ENCODE measurements around the gene DCBLD1.
"Not testable (repeated sequence)": the region's sequence is repeated elsewhere in the genome, so short reads cannot be mapped to it uniquely, and the experiment has no call there.

DCBLD1 gene

DNA sequence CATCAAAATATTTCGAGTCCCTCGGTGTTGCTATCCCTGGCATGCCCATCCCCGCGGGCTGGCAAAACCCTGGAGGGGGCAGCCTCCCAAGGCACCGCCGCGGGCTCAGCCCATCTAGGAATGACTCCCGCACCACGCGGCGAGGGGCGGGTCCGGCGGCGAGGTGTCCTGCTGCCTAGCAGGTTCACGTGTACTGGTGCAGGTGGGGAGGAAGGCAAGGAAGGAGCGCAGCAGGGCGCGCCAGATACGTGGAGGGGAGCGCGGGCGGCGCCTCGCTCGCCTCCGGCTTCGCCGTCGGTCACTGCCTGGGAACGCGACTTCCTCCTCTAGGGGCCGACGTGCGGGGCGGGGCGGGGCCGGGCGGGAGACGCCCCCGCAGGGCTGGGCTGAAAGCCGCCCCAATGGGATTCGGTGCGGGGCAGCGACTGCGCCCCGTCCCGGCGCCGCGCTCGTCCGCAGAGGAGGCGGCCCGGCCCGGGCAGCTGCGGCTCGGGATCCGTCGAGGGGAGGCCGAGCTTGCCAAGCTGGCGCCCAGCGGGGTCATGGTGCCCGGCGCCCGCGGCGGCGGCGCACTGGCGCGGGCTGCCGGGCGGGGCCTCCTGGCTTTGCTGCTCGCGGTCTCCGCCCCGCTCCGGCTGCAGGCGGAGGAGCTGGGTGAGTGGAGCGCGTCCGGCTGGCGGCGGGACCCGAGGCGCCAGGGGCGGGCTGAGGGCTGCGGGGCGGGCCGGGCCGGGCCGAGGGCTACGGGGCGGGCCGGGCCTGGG is at the start of gene DCBLD1:
Gene DCBLD1, plus strand, starts transcription at position 435 of the 764 bp plus-strand sequence. Its CDS starts 108 bp downstream, at position 543.
- peak; percentile 32 for DNase-seq (ENCODE audit: low spot score)

DNA sequence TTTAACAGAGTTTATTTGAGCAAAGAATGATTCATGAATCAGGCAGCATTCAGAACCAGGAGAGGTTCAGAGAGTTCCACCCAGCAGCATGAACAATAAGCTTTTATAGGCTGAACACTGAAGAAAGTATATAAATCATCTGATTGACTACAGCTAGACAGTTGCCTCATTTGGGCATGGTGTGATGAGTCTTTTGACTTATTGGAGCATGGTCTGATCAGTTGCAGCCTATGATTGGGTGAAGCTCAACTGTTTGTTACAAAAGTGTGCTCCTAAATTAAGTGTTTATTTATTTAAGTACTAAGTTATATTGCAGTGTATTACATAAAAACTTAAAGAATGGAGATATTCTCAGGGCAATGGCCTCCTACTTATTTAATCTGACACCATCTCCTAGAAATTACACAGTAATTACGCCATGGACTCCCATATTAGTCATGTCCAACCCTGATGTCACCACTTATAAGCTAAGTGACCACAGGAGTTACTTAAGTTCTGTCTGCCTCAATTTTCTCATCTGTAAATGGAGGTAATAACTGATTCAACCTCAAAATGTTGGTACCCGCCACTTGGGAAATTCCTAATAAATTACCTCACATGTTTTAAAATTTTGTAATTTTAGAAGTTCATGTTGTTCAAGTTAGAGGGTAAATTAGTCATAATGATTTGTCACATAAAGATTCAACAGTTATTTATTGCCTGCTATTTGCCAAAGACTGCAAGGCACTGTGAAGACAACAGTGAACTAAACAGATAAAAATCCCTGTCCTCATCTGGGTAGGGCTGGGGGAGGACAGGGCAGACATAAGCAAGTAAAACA is 41.6 kb upstream of the DCBLD1 start:
- no peak for DNase-seq (ENCODE audit: low spot score)

DNA sequence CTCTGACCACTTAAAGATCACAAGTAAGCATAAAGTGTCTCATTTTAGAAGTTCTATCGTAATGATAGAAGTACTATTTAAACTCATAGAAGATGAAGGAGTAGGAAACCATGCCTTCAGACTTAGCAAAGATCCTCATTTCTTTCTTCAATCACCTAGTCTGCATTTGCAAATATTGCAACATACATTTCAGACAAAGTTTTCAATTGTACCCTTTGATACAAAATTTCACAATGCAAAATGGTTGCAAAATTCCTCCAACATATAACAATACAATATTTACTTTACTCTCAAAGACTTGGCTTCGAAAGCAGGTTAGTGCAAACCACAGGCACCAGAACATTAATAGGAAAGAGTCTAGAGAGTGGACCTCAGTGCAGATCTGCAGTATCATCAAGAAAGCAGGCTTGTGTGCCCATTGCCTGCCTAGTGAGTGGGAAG is 40.6 kb upstream of the DCBLD1 start:
- no peak for DNase-seq (ENCODE audit: low spot score)

DNA sequence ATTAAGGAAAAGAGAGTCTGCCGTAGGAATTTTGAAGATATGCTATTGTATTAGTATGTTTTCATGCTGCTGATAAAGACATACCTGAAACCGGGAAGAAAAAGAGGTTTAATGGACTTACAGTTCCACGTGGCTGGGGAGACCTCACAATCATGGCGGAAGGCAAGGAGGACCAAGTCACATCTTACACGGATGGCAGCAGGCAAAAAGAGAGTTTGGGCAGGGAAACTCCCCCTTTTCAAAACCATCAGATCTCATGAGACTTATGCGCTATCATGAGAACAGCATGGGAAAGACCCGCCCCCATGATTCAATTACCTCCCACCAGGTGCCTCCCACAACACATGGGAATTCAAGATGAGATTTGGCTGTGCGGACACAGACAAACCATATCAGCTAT is 40.2 kb upstream of the DCBLD1 start:
- DNase-seq (ENCODE audit: low spot score), result not testable (repeated sequence)

DNA sequence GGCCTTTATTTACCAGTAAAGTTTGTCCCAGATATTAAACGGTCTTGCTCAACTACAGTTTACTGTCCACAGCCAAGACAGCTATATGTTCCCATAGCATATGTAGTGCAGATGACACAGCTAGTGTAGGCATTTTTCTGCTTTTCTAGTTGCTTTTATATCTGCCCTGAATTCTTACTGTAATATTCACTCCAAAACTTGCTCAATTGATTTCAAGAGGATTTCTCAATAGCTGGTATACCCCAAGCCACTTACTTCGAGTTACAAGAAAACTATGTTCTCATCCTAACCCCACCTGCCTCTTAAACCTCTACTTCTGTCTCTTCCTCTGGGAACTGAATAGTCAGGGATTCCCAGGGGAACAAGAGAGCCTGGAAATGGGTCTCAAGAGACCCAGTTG is 37.9 kb upstream of the DCBLD1 start:
- no peak for DNase-seq (ENCODE audit: low spot score)

DNA sequence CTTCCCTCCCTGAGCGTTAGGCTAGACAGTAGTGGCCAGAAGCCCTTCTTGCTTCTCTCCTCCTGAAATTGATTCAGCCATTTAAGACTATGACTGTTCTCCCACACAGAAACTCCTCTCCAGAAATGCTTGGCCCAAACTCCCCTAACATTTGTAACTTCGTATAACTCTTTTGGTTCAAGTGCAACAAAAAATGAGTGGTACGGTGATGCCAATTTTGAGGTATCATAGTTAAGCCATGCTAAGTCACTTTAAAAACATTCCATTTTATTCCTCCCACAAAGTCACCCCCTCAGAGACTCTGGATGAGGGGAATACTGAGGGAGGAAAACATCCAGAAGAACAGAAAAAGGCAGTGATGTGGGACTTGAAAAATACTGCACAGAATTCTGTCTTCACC is 35.6 kb upstream of the DCBLD1 start:
- no peak for DNase-seq (ENCODE audit: low spot score)

DNA sequence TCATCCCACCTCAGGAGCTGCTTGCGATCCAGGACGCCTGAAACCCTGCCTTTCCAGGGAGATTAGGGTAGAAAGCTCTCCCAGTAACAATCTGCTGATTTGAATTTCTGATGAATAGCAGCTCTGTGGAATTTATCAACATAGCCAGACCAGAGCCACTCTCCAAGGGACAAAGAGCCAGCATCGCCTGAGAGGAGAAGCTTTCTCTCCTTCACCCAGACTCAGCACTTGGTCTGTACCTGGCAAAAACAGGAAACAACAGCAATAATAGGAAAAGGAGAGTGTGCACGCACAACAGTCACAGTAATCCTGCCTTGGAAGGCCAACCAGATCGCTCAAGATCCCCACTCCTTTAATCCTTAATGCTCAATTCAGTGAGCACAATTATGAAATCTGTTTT is 34.5 kb upstream of the DCBLD1 start:
- DNase-seq (ENCODE audit: low spot score), result no peak

DNA sequence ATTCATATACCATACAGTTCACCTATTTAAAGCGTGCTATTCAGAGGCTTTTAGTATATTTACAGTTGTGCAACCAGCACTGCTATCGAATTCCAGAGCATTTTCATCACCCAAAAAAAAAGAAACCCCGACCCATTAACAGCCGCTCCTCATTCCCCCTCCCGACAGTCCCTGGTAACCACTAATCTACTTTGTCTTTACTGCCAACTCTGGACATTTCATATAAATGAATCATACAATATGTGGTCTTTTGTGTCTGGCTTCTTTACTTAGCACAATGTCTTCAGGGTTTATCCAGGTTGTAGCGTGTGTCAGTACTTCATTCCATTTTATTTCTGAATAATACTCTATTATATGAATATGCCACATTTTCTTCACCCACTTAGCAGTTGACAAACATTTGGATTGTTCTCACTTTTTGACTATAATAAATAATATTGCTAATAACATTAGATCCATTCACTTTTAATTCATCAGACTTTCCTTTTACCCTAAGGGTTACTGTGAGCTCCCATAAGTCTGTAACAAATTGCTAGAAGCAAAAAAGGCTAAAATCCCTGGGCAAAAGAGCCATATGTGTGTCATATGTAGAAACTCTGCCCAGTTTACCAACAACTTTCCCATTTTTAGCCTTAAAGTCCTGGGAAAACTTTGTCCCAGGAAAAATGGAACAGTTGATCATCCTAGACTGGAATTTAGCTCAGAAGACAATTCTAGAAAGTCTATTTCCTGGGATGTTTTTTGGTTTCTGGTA is 33.6 kb upstream of the DCBLD1 start:
- no peak for DNase-seq (ENCODE audit: low spot score)

DNA sequence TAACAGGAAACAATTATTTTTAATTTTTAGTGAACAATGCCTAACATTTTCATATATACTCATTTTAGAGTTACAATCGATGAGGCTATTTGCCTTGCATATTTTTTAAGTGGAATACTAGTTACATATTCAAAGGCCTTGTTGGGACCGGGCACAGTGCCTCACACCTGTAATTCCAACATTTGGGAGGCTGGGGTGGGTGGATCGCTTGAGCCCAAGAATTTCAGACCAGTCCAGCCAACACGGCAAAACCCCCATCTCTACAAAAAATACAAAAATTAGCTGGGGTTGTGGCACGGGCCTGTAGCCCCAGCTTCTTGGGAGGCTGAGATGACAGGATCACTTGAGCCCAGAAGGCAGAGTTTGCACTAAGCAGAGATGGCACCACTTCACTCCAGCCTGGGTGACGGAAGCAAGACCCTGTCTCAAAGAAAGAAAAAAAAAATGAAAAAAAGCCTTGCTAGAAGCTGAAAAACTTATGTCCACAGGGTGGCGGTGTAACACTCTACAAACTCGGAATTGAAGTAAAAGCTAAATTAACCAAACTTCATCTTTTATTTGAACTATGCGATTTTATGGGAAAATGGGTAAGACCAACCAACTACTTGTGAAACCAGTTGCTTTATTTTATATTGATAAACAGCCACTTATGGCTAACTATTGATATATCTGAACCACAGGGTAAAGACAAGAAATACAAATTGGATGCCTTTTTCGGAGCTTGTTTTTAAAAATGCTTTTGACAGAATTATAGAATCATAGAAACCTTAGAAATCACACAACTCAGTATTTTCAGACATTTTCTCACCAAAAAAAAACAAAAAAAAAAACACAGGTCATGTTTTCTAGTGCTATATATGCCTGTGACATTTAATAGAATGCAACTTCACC is 32.7 kb upstream of the DCBLD1 start:
- DNase-seq (ENCODE audit: low spot score), result peak; percentile 50

DNA sequence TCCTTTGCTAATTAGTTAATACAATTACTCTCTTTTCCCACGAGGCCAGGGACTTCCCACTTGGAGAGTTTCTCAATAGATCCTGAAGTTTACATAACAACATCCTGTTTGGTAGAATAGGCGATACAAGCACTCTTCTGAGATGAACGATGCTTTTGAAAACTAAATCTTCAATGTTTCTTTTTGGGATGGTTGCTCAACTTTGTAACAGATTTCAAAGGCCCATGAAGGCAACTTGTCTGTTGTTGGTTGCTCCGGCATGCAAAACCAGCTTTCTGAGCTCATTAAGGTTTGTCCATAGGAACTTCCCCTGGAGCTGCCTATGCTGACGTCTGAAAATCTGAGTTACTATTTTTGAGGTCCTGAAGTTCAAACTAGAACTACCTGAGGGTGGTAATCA is 30.8 kb upstream of the DCBLD1 start:
- no peak for DNase-seq (ENCODE audit: low spot score)

DNA sequence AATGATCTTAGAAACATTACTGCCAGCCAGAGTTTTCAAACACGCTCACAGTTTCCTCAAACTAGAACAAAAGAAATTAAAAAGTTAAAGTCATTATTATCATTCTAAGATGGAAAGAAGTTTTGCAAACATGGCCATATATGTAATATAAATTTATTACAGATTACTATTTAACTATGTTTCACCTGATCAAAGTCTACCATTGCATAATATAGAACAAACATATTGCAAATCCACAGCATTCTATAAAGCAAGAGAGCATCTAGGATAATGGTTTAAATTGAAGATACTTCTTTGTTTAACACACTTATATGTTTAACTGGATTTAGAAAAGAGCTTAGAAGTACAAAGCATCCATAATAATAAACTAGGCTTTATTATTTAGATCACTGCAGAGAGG is 26.2 kb upstream of the DCBLD1 start:
- no peak for DNase-seq (ENCODE audit: low spot score)

DNA sequence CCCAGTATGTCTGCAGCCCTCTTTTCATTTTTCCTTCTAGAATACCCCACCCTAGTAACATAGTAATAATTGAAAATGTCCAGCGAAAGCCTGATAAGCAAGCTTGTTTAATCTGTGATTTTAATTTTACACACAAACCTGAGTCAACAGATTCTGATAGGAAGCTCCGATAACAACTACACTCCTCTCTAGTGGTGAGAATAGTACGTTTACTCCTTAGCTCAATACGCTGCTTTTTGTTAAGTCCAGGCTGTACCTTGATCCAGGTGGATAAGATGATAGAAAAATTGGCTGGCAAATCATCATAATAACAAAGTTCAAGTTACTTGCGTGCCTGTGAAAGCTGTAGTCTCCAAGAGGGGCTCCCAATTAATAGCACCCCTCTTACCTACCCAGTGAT is 25.5 kb upstream of the DCBLD1 start:
- no peak for DNase-seq (ENCODE audit: low spot score)

DNA sequence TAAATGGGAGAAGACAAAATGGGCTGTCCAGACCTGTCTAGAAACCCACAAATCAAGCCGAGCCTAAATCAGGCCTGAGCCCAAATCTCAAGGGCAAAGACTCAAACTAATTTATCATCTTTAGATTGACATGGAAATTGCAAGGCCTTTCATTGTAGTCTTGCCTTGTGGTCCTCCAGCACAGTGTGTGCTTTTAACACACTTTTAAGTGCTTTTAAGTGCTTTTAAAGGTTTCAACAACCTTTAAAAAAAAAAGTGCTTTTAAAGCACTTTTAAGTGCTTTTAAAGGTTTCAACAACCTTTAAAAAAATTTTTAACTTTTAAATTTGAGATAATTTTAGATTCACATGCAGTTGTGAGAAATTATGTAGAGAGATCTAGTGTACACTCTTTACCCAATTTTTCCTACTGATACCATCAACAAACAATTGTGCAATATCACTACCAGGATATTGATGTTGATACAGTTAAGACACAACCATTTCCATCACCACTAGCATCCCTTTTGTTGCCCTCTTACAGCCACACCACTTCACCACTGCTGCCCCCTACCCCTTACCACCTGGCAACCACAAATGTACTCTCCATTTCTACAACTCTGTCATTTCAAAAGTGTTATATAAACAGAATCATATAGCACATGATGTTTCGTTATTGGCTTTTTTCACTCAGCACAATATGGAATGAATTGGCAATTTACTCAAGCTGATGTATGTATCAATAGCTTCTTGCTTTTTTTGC is 23.1 kb upstream of the DCBLD1 start:
- no peak for DNase-seq (ENCODE audit: low spot score)

DNA sequence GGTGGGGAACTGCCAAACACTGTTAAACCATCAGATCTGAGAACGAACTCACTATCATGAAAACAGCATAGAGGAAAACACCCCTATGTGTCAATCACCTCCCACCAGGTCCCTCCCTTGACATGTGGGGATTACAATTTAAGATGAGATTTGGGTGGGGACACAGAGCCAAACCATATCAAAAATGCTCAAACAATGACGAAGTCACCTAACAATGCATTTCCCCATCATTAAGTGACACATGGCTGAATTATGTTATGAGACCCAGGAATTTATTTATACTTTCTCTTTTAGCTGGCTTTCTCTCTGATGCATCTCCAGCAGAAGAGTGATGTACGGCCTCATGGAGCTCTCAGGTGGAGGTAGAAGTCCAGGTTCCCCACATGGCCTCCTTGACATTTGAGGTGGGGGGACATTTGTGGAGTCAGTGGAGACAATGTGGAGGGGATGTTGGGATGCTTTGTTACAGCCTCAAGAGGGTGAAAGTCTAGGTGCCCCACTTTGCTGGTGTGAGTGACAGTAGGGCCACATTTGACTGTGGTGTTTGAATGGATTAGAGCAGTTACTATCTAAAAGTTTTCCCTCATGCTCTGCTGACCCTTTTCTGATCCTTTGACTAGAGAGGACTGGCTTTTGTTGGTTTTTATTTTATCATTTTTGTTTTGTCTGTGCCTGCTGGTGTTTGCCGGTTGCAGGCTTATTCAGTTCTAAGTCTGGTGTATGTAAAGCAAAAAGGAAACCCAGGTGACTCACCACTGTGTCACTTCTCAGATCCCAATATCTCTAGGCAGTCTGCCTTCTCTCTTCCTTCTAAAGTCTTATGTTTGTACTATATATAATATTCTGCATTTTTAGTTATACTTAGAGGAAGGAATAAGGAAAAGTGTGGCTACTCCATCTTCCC is 18.5 kb upstream of the DCBLD1 start:
- no peak for DNase-seq (ENCODE audit: low spot score)

DNA sequence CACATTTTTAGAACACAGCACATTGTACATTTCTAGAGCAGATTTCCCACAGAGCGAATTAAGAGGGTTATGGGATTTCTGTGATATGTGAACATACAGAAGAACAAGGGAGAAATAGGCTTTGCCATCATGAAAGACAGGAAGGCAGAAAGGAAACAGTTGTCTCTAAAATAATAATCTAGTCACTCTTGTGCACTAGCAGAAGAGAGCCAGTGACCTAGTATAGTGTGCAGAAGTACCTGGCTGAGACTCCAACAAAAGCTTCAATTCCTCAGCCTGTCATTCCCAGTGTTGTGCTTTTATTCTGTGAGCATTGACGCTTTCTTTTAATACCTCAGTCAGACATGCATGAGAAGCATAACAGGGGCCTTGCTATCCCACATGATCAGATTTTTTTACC is 17.8 kb upstream of the DCBLD1 start:
- DNase-seq (ENCODE audit: low spot score), result no peak

DNA sequence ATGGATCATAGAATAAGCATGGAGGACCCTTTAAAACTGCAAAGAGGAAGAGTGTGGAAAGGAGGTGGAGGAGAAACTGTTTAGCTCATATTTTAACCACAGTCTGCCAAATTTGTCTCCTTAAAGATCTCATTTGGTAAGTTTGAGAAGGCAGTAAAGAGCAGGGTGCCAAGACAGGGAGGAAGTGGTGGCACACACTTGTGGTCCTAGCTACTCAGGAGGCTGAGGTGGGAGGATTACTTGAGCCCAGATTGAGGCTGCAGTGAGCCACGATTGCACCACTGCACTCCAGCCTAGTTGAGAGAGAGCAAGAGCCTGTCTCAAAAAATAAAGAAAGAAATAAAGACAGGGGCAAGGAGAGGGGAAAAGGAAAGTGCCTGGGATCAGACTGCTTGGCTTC is 16.8 kb upstream of the DCBLD1 start:
- no peak for DNase-seq (ENCODE audit: low spot score)

DNA sequence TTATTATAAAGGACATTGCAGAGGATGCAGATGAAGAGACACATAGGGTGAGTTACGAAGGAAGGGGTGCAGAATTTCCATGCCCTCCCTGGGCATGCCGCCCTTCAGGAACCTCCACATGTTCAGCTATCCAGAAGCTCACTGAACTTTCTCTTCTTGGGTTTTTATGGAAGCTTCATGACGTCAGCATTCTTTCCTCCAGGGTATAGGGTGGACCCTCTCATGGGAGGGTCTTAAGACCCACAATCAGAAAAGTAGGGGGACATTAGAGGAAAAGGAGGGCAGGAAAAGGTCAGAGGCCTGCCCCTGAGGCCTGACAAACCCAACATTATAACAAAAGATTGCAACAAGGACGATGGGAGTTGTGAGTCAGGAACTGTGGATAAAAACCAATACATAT is 14.6 kb upstream of the DCBLD1 start:
- no peak for DNase-seq (ENCODE audit: low spot score)

DNA sequence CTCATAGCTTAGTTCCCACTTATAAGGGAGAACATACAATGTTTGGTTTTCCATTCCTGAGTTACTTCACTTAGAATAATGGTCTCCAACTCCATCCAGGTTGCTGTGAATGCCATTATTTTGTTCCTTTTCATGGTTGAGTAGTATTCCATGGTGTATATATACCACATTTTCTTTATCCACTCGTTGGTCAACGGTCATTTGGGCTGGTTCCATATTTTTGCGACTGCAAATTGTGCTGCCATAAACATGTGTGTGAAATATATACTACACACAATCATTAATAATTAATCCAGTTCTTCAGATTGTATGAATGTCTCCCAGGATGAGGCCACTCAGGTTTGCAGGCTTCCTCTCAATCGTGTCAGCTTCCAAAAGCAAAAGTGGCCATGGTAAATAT is 13.9 kb upstream of the DCBLD1 start:
- DNase-seq (ENCODE audit: low spot score), result not testable (repeated sequence)

DNA sequence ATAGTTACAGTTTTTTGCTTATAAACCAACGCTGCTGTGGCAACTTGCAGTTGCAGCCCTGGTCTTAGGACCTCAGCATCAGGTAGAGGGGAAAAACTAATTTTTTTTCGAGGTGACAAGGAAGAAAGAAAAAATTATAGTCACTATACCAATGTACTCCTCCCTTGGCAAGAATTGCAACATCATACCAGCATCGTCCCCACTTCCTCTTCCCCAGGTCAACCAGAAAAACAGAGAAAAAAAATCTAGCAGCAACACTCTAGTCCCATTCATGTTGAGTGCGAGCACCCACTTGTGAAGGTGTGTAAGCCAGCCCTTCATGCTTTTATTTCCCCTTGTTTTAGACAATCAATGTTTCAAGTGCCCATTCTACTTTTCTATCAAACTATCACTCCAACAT is 13.1 kb upstream of the DCBLD1 start:
- no peak for DNase-seq (ENCODE audit: low spot score)

DNA sequence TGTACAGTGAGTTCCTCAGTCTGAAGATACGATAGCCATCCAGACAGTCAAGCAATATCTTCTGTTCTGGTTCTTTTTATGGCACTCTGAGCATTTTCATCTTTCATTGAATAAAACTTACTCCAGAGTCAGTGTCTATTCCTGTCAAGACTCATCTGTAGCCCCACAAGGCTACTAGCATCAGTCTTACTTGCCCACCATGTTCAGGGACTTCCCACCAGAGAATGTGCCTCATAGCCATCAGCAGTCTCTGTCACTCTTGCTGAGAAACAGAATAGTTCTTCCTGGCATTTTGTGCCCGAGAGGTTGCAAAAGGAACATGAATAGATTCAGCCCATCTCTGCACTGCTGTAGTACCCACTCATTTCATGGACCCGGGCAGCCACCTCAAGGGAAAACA is 12.7 kb upstream of the DCBLD1 start:
- no peak for DNase-seq (ENCODE audit: low spot score)

All from CD4-positive, alpha-beta T cell treated with Interleukin-6 at 100 ng/mL for 8 hours (primary cell).